GM12801 (cell line): Measurements from ENCODE around the gene VPS8.

Source experiments
- TF ChIP-seq, protein P1 (sequence below): IDR thresholded peaks from one replicate; pipeline ENCODE4 v1.5.1; 2011; ENCODE audit warnings: control low read depth; ENCODE audit not compliant: insufficient read length; ENCODE audit errors: extremely low read depth

Gene VPS8

DNA sequence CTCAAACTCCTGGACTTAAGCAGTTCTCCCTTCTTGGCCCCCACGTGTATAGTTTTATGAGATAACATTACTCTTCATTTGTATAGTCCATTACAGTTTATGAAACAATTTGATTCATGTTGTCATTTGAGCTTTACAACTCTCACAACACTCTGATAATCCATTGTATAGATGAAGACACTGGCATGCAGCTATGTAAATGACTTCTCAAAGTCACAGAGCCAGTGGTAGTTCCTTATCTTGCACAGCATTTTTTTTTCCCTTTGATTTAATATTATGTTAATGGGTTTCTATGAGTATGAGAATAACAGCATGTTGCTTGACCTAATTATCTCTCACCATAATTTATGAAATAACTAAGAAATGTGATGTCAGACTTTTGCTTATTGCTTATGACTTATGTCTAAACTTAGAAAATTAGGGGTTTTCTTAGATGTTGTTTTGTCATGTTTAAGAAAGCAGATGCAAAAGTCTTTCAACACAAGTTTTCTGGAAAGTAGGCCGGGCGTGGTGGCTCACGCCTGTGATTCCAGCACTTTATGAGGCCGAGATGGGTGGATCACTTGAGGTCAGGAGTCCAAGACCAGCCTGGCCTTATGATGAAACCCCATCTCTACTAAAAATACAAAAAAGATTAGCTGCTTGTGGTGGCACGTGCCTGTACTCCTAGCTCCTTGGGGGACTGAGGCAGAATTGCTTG is 13.3 kb downstream of the VPS8 start:
- TF ChIP-seq, protein P1, sequence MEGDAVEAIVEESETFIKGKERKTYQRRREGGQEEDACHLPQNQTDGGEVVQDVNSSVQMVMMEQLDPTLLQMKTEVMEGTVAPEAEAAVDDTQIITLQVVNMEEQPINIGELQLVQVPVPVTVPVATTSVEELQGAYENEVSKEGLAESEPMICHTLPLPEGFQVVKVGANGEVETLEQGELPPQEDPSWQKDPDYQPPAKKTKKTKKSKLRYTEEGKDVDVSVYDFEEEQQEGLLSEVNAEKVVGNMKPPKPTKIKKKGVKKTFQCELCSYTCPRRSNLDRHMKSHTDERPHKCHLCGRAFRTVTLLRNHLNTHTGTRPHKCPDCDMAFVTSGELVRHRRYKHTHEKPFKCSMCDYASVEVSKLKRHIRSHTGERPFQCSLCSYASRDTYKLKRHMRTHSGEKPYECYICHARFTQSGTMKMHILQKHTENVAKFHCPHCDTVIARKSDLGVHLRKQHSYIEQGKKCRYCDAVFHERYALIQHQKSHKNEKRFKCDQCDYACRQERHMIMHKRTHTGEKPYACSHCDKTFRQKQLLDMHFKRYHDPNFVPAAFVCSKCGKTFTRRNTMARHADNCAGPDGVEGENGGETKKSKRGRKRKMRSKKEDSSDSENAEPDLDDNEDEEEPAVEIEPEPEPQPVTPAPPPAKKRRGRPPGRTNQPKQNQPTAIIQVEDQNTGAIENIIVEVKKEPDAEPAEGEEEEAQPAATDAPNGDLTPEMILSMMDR, result no peak

DNA sequence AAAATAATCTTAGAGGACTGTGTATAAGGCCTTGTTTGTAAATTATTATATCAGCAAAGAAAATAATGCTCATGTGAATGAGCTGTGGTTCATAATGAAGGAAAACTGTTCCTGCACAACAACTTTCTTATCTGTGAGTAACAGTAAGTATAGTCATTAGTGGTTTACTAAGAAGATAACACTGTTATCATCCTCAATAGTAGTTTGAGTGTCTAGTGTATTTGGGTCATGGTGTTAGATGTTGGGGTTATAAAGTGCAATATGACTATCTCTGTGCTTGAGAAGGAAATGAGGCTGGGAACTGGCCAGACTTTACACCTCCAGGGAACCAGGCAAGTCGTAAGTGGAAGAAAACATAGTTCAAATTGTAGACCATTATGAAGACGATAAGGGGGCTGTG is 15.6 kb downstream of the VPS8 start:
- TF ChIP-seq, protein P1, result no peak

DNA sequence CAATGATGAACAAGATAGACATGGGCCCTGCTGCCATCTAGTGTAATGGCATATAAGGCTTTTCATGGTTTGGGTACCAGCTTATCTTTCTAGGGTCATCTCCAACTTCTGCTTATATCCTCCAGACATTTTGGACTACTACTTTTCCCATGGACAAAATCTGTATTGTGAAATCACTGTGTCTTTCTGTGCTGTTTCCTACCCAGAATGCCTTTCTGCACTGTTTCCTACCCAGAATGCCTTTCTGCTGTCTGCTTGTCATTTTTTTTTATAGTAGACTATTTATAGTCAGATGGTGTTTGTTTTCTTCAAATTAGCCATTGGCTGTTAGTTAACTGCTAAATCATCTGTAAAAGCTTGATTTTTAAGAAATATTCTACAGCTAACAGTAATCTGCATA is 20.1 kb downstream of the VPS8 start:
- TF ChIP-seq, protein P1, result no peak

DNA sequence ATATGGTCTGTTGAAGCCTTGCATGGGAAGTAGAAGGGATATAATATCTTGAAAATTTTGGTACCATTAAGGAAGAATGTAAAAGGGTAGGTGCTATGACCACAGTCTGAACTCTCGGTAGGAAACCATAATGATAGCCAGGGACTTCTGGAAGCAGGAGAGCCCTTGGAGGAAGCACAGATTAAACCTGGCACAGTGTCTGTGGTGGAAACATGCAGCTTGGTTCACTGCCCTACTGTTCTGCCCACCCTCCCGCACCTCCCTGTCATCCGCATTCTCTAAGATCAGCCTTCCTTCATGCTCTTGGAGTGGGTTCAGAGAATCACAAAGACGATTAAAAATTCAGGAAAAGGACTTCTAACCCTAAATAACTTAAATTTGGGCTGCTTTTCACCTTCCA is 20.9 kb downstream of the VPS8 start:
- TF ChIP-seq, protein P1, result no peak

DNA sequence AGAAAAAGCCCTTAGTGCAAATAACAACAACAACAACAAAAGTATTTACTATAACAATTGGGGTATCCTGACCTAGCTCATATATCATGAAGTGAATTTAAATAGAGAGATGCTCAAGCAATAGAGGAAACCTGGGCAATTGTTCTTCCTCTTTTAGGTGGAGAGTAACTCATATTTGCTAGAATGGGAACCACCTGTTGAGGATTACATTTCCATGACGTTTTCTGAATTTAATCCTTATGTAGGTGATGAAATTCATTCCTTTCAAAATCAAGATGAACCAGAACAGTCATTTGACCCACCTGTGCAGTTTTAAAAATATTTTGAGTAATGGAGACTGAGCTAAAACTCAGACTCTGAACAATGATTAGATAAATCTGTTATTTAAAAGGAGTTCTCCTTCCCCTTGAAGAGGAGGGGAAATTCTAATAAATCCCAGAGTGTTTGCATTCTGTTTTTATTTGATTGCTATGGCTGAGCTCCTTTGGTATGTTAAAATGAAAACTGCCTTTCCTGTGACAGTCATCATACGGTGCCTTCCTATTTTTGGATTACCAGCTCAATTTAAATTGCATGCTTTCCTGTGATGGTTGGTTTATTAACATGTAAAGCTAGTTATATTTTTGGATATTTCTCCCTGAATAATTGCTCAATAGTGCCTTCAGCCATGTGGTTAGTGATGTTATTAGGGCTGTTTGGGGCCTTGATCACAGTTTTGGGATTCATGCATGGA is 24.3 kb downstream of the VPS8 start:
- TF ChIP-seq, protein P1, result no peak

DNA sequence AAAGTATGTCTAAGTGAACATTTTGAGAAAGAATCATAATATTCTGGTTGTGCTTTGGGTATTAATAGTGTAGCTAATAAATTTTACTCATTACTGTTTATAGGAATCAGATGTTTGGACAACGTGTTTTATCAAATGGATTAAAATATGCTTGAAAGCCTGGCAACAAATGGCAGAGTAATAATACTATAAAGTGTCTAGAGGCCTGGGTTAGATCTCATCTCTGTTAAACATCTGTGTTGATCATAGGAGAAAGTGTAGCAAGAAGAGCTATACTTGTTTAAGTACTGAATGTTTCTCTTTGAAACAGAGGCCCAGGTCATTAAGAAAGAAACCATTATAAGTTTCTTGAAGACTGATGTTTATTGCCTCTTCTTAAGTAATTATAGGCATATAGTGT is 30.5 kb downstream of the VPS8 start:
- TF ChIP-seq, protein P1, result no peak

DNA sequence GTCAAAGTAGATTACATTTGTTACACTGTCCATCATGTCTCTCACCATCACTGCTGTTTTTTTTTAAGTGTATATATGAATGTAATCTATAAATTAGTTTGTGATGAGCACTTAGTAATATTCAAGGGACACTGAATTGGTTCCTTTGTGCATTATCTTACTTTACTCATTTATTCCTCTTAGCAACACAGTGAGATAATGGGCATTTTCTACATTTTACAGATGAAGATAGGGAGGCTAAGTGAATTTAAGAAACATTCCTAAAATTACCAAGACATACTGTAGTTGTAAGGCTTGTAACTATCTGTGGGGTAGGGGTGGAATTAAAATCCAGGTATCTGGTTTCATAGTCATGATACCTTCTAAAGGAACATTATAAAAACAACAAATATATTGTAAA is 33.9 kb downstream of the VPS8 start:
- TF ChIP-seq, protein P1, result no peak
